HG03571 (cell line): ENCODE measurements around the gene C10orf143.
"Not testable (repeated sequence)": the region's sequence is repeated elsewhere in the genome, so short reads cannot be mapped to it uniquely, and the experiment has no call there.

Experiments
- ATAC-seq: cut with Tn5 transposase; IDR thresholded peaks from one replicate; pipeline ENCODE4 v1.9.1; 2021; ENCODE audit not compliant: unreplicated experiment

The C10orf143 gene

GRCh38 chr10:130037169-130037661, 73.4 kb downstream of the C10orf143 start:
- ATAC-seq: no peak

- ATAC-seq: no peak
These were observed 74.1 kb downstream of the C10orf143 start for GRCh38 chr10:130036296-130037065.

- ATAC-seq: no peak
These were observed 81.4 kb downstream of the C10orf143 start for GRCh38 chr10:130029209-130029608.

GRCh38 chr10:130028465-130028819, 82.2 kb downstream of the C10orf143 start:
- no peak for ATAC-seq

GRCh38 chr10:130027716-130028464, 82.7 kb downstream of the C10orf143 start:
- ATAC-seq: no peak

- no peak for ATAC-seq
These were observed 83.8 kb downstream of the C10orf143 start for GRCh38 chr10:130026670-130027456.

GRCh38 chr10:130025811-130026485, 84.7 kb downstream of the C10orf143 start:
- ATAC-seq: no peak

- no peak for ATAC-seq
These were observed 85.3 kb downstream of the C10orf143 start for GRCh38 chr10:130025326-130025725.

- ATAC-seq: no peak
These were observed 85.8 kb downstream of the C10orf143 start for GRCh38 chr10:130024779-130025325.

GRCh38 chr10:130024326-130024725, 86.3 kb downstream of the C10orf143 start:
- not testable (repeated sequence) for ATAC-seq

GRCh38 chr10:130023454-130024230, 87.0 kb downstream of the C10orf143 start:
- ATAC-seq: no peak

- ATAC-seq: no peak
These were observed 87.9 kb downstream of the C10orf143 start for GRCh38 chr10:130022511-130023299.

GRCh38 chr10:130022086-130022485, 88.5 kb downstream of the C10orf143 start:
- ATAC-seq: no peak

GRCh38 chr10:130021383-130021950, 89.2 kb downstream of the C10orf143 start:
- ATAC-seq: no peak

- ATAC-seq: no peak
These were observed 89.8 kb downstream of the C10orf143 start for GRCh38 chr10:130020651-130021382.

GRCh38 chr10:130018730-130019185, 91.9 kb downstream of the C10orf143 start:
- ATAC-seq: no peak

- ATAC-seq: no peak
These were observed 92.4 kb downstream of the C10orf143 start for GRCh38 chr10:130018265-130018664.

- no peak for ATAC-seq
These were observed 93.0 kb downstream of the C10orf143 start for GRCh38 chr10:130017631-130018022.
